GM20000 (cell line): ENCODE measurements around the gene FADS1.

Experiments used
- DNase-seq: peaks from one replicate; pipeline ENCODE4 v3.0.0; 2012; ENCODE audit warnings: low spot score
- TF ChIP-seq, protein P1 (sequence below): IDR thresholded peaks from 2 replicates; pipeline ENCODE4 v1.5.1; 2012; ENCODE audit warnings: mild to moderate bottlenecking, control low read depth; ENCODE audit errors: extremely low read depth, missing control alignments

FADS1 gene

GRCh38 chr11:61851113-61851899 is 34.5 kb upstream of the FADS1 start:
- TF ChIP-seq, protein P1, sequence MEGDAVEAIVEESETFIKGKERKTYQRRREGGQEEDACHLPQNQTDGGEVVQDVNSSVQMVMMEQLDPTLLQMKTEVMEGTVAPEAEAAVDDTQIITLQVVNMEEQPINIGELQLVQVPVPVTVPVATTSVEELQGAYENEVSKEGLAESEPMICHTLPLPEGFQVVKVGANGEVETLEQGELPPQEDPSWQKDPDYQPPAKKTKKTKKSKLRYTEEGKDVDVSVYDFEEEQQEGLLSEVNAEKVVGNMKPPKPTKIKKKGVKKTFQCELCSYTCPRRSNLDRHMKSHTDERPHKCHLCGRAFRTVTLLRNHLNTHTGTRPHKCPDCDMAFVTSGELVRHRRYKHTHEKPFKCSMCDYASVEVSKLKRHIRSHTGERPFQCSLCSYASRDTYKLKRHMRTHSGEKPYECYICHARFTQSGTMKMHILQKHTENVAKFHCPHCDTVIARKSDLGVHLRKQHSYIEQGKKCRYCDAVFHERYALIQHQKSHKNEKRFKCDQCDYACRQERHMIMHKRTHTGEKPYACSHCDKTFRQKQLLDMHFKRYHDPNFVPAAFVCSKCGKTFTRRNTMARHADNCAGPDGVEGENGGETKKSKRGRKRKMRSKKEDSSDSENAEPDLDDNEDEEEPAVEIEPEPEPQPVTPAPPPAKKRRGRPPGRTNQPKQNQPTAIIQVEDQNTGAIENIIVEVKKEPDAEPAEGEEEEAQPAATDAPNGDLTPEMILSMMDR, result no peak
- no peak for DNase-seq

GRCh38 chr11:61850687-61851086 is 33.9 kb upstream of the FADS1 start:
- DNase-seq, result no peak
- TF ChIP-seq, protein P1, result no peak

- TF ChIP-seq, protein P1, result no peak
- no peak for DNase-seq
These were observed 31.8 kb upstream of the FADS1 start for GRCh38 chr11:61848631-61849030.

- DNase-seq, result no peak
- TF ChIP-seq, protein P1, result no peak
These were observed 31.2 kb upstream of the FADS1 start for GRCh38 chr11:61847914-61848581.

GRCh38 chr11:61846362-61847020 is 29.7 kb upstream of the FADS1 start:
- no peak for DNase-seq
- TF ChIP-seq, protein P1, result no peak

GRCh38 chr11:61844909-61845565 is 28.2 kb upstream of the FADS1 start:
- DNase-seq, result no peak
- TF ChIP-seq, protein P1, result no peak

DNA sequence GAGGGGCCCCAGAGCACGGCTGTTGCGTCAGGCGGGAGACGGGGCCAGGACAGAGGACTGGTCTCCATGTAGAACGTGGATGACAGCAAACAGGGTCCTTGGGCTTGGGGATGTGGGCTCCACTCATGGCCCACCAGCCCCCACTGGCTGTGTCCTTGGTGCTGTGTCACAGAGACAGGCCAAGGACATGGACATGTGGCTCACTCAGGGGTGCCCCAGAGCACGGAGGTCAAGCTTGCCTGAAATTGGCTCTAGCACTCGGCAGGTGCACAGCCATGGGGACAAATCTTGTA is 25.7 kb upstream of the FADS1 start:
- no peak for DNase-seq
- TF ChIP-seq, protein P1, result no peak
